ENCODE data around the gene TNFAIP8L2.

GRCh38 chr1:151164732-151165280 is 8.4 kb downstream of the TNFAIP8L2 start:
- TF ChIP-seq CTCF (conservative IDR thresholded peaks at IDR 0.05 in 1 of 2, IDR thresholded peaks at IDR 0.05 in 1 of 2; ENCODE audit: extremely low read depth in 1 of 2, insufficient read depth in 1 of 2, low read depth in 1 of 2, low read length in 2 of 2) (no peak), EZH2 (IDR thresholded peaks at IDR 0.05; ENCODE audit: borderline replicate concordance, low read length) (no peak)
